HepG2 (cell line): Measurements from ENCODE around the gene TARP. TPM values are rescaled to one million over a fixed set of nuclear protein-coding genes. Genes with fewer than 3 reads are reported as not detected.

Source experiments
- polyA plus RNA-seq, 8 experiments: library from polyadenylated mRNA; depleted of rRNA in 3 of 8; stranded (reverse) in 7 of 8; unstranded in 1 of 8; fragments of >200 nt; fragmentation: Illumina TruSeq in 4 of 8; extraction: Trizol in 4 of 8; gene quantifications; 2 replicates each; pipeline versions ENCODE4 v1.2.1 to v1.2.3, GENCODE V29; 2011 to 2016; ENCODE audit warnings: low read depth in 4 of 8, missing spikeins in 1 of 8, mixed read lengths in 1 of 8; ENCODE audit not compliant: insufficient read depth in 1 of 8
- small RNA-seq, 3 experiments: library from RNA; depleted of rRNA; stranded (forward); fragments of <200 nt; gene quantifications; one replicate each; pipeline ENCODE3, GENCODE V24; 2012; ENCODE audit warnings: low read depth in 2 of 3, low replicate concordance in 1 of 3; ENCODE audit not compliant: insufficient read length in 3 of 3, insufficient read depth in 2 of 3
- total RNA-seq, 5 experiments: library from RNA; depleted of rRNA; stranded (reverse); fragments of >200 nt; fragmentation: Illumina TruSeq; extraction: Trizol; gene quantifications; 2 replicates each; pipeline ENCODE4 v1.2.3, GENCODE V29; 2016; ENCODE audit warnings: low read depth in 1 of 5

TARP gene

Small RNA genes lying within 50 kb of the gene (small RNA-seq; reads per million reads assigned to genes)
- gene TRGJ1 (0 reads per million in 3 experiments), gene TRGJ2 (0 reads per million in 3 experiments), gene TRGJP (0 reads per million in 3 experiments), gene TRGJP1 (0 reads per million in 3 experiments), gene TRGJP2 (0 reads per million in 3 experiments), gene TRGVA (0 reads per million in 3 experiments)

Other genes with a start within 250 kb of the TARP start
- gene STARD3NL, start 95.4 kb downstream of the TARP start, total RNA-seq (2016; rRNA removed; fragmentation: Illumina TruSeq; extraction: Trizol): 38.2 and 42.3 TPM in 2 replicates
- 30.0 and 37.3 TPM in 2 replicates for gene STARD3NL, start 95.4 kb downstream of the TARP start, polyA plus RNA-seq (2011; rRNA removed)